Heart left ventricle (tissue), 13 donors: ENCODE measurements around the gene GPRIN1.

ENCODE experiments used
- CTCF ChIP-seq, 12 donors: fragments of 200-600 bp; sonication (generic) in 4 of 12; IDR thresholded peaks; one replicate each; pipeline versions ENCODE4 v1.5.0 to v1.8.0; 2018 to 2022; ENCODE audit warnings: antibody characterized with exemption in 12 of 12, mild to moderate bottlenecking in 5 of 12
- POLR2A ChIP-seq, 2 donors: fragments of 450-650 bp; IDR thresholded peaks; one replicate each; pipeline ENCODE4 v1.6.1; 2017; ENCODE audit warnings: antibody characterized with exemption in 2 of 2, mild to moderate bottlenecking in 2 of 2, moderate library complexity in 2 of 2
- donor health status: ischemic (EF 13 %, LVEDD 7.1; RV severe dilation, severe dysfunction).
- donor health status: DM: no; HTN: yes; CAD: no.
- donor health status: DM: no; HTN: no; CAD: no.
- donor health status: ischemic (EF 25% LVEDD 6.9; RV normal size, moderate dysfunction).
- donor health status: ischemic (EF 25% LVEDD 5.7; RV mildly dilated, moderate dysfunction).
- donor health status: ischemic (EF 35%, LVEDD 5.7; RV mildly dilated, moderate dysfunction).
- donor health status: nonischemic (EF 11% LVEDD 7.7; RV severe dilation, severe dysfunction).
- donor health status: DM: yes; HTN: yes; CAD: no.
- donor health status: PGD.
- donor health status: ischemic (EF 29% LVEDD 5.4; RV normal size, mild dysfunction).
- donor health status: nonischemic (EF 23%, LVEDD 6.1; RV moderate dilation, normal function).

- TF ChIP-seq CTCF (IDR thresholded peaks at IDR 0.05): no peak
- TF ChIP-seq POLR2A (IDR thresholded peaks at IDR 0.05): no peak
These were observed 49.6 kb downstream of the GPRIN1 start for GRCh38 chr5:176560364-176560763.
